Breast epithelium (tissue), 4 donors: Measurements from ENCODE around the gene CLDN18. TPM values are rescaled to one million over a fixed set of nuclear protein-coding genes. Genes with fewer than 3 reads are reported as not detected.
A peak's percentile ranks its signal among the peaks of the same experiment; 100 is the strongest.

Experiments
- DNase-seq, 2 donors: peaks; one replicate each; pipeline ENCODE4 v3.0.0-alpha.2; 2019; ENCODE audit warnings: low spot score in 2 of 2
- H3K27ac ChIP-seq, 2 donors: fragments of 200-600 bp; sonication (generic) in 1 of 2; one replicate each; pipeline ENCODE4 v1.5.1; 2016 to 2019; ENCODE audit warnings: mild to moderate bottlenecking in 1 of 2
- H3K27me3 ChIP-seq, 2 donors: fragments of 200-600 bp; sonication (generic) in 1 of 2; one replicate each; pipeline versions ENCODE4 v1.5.1 to v1.6.0; 2017 to 2019; ENCODE audit warnings: control low read depth in 1 of 2, mild to moderate bottlenecking in 1 of 2
- H3K36me3 ChIP-seq: fragments of 200-600 bp; one replicate; pipeline ENCODE4 v1.5.1; 2019
- H3K4me1 ChIP-seq, 2 donors: fragments of 200-600 bp; sonication (generic); one replicate each; pipeline ENCODE4 v1.5.1; 2016 to 2019; ENCODE audit warnings: control low read depth in 1 of 2
- H3K4me3 ChIP-seq, 3 donors: fragments of 200-600 bp; sonication (generic); 1 replicate in 2 of 3; 2 replicates in 1 of 3; pipeline ENCODE4 v1.5.1; 2016 to 2019; ENCODE audit warnings: mild to moderate bottlenecking in 3 of 3, moderate library complexity in 2 of 3
- H3K9me3 ChIP-seq, 2 donors: fragments of 200-600 bp; sonication (generic) in 1 of 2; one replicate each; pipeline ENCODE4 v1.5.1; 2016 to 2019; ENCODE audit warnings: control low read depth in 1 of 2
- POLR2A ChIP-seq: fragments of 450-650 bp; IDR thresholded peaks from one replicate; pipeline ENCODE4 v1.6.1; 2016; ENCODE audit warnings: antibody characterized with exemption, mild to moderate bottlenecking, moderate library complexity
- POLR2AphosphoS5 ChIP-seq, 3 donors: sonication (generic); formaldehyde crosslinking; IDR thresholded peaks; one replicate each; pipeline ENCODE4 v1.6.1; 2017; ENCODE audit warnings: antibody characterized with exemption in 3 of 3
- intact Hi-C: fragments of 100-400 bp; cut with DNase I; formaldehyde crosslinking; loops from one replicate; pipeline ENCODE4 v1.15.1; 2023; ENCODE audit warnings: low total_unique reads
- total RNA-seq, 3 donors: library from RNA; depleted of rRNA; stranded (reverse); fragments of >200 nt; gene quantifications; one replicate each; pipeline ENCODE4 v1.1.0, GENCODE V29; 2016
- TF ChIP-seq, protein P1 (sequence below), 3 donors: fragments of 450-650 bp; IDR thresholded peaks; one replicate each; pipeline ENCODE4 v1.5.1; 2016 to 2017; ENCODE audit warnings: antibody characterized with exemption in 3 of 3, mild to moderate bottlenecking in 3 of 3, moderate library complexity in 3 of 3

CLDN18 gene
- total RNA-seq, 3 donors from 2014 or later: not detected

DNA sequence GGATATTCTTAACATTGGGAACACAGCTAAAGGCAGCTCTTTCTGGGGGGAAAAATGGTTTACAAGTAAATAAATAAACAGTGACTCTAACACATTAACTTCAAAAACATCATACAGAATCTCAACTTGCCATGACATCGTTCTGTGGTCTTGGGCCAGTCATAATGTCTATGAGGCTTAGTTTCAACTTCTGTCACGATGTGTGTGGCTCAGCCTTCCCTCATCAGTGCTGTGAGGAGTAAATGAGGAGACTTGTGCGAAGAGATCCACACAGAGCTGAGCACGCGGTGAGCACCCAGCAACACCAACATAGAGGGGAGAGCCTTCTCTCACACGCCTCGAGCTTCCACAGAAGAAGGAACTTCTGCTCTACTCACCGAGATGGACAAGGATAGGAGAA is 56.4 kb downstream of the CLDN18 start:
- intact Hi-C loops: loop anchor here (5.0 kb wide), 1 partner anchor 476 kb away; no protein-coding TSS in a partner anchor

DNA sequence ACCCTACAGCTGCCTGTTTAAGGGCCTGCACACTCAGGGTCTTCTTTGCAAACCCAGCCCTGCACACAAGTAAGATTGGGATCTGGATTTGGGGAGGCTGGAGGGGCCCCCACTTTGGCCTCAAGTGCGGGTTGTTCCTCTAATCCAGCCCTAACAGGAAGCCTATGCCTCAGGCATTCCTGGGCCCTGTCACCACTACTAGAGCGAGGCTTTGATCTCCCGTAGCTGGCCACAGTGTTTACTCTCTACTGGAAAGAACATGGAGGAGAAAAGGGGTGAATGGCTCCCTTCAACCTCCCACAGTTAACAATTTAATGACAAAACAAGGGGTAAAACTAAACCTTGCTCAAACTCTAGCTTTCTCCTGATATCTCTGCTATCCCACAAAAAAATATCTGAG is 57.0 kb downstream of the CLDN18 start:
- Histone ChIP-seq H3K4me1 (no peaks in the 10 kb centered on the region), H3K27me3 (no peaks in the 10 kb centered on the region), H3K9me3 (no peaks in the 10 kb centered on the region), H3K4me3 (no peak overlapping the region), H3K36me3 (no peaks in the 10 kb centered on the region), H3K27ac (no peak overlapping the region)
- intact Hi-C loops: loop anchor here (5.0 kb wide), 1 partner anchor 475 kb away; no protein-coding TSS in a partner anchor
- no peak for DNase-seq
- no peak for TF ChIP-seq POLR2A

More for the DNA sequence above, 56.4 kb downstream of the CLDN18 start:
- Histone ChIP-seq H3K27ac (no peak overlapping the region), H3K9me3 (no peaks in the 10 kb centered on the region), H3K36me3 (no peaks in the 10 kb centered on the region), H3K4me1 (no peaks in the 10 kb centered on the region), H3K27me3 (no peaks in the 10 kb centered on the region), H3K4me3 (no peak overlapping the region)
- DNase-seq: no peak
- TF ChIP-seq POLR2A (no peak), POLR2AphosphoS5 (IDR thresholded peaks at IDR 0.05) (no peak)
- TF ChIP-seq, protein P1, sequence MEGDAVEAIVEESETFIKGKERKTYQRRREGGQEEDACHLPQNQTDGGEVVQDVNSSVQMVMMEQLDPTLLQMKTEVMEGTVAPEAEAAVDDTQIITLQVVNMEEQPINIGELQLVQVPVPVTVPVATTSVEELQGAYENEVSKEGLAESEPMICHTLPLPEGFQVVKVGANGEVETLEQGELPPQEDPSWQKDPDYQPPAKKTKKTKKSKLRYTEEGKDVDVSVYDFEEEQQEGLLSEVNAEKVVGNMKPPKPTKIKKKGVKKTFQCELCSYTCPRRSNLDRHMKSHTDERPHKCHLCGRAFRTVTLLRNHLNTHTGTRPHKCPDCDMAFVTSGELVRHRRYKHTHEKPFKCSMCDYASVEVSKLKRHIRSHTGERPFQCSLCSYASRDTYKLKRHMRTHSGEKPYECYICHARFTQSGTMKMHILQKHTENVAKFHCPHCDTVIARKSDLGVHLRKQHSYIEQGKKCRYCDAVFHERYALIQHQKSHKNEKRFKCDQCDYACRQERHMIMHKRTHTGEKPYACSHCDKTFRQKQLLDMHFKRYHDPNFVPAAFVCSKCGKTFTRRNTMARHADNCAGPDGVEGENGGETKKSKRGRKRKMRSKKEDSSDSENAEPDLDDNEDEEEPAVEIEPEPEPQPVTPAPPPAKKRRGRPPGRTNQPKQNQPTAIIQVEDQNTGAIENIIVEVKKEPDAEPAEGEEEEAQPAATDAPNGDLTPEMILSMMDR (IDR thresholded peaks at IDR 0.05): no peak

DNA sequence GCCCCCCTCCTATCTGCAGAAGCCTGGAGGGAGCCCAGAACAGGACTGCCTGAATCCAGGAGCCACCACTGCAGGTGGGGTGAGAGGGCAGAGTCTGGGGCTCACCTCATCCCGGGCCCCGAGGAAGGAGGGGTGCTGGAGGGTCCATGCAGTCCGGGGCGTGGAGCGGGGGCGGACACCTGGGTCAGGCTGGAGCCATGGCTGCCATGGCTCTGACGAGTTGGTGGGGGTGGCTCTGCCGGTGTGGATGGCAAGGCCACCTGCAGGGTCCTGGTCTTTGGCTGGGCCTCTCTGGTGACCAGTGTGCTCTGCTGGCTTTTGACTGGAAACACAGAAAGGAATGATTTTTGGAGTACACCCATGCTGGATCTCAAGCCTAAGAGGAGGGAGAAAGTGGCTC is 58.1 kb downstream of the CLDN18 start:
- H3K9me3 ChIP-seq: no peaks in the 10 kb centered on the region
- intact Hi-C loops: loop anchor here (5.0 kb wide), 1 partner anchor 474 kb away; no protein-coding TSS in a partner anchor
- no peaks in the 10 kb centered on the region for H3K36me3 ChIP-seq
- no peaks in the 10 kb centered on the region for H3K4me1 ChIP-seq
- no peak for DNase-seq
- H3K4me3 ChIP-seq: no peak overlapping the region
- H3K27me3 ChIP-seq: no peaks in the 10 kb centered on the region
- TF ChIP-seq POLR2AphosphoS5 (IDR thresholded peaks at IDR 0.05) (no peak), POLR2A (no peak)
- TF ChIP-seq, protein P1 (IDR thresholded peaks at IDR 0.05): no peak
- no peak overlapping the region for H3K27ac ChIP-seq

DNA sequence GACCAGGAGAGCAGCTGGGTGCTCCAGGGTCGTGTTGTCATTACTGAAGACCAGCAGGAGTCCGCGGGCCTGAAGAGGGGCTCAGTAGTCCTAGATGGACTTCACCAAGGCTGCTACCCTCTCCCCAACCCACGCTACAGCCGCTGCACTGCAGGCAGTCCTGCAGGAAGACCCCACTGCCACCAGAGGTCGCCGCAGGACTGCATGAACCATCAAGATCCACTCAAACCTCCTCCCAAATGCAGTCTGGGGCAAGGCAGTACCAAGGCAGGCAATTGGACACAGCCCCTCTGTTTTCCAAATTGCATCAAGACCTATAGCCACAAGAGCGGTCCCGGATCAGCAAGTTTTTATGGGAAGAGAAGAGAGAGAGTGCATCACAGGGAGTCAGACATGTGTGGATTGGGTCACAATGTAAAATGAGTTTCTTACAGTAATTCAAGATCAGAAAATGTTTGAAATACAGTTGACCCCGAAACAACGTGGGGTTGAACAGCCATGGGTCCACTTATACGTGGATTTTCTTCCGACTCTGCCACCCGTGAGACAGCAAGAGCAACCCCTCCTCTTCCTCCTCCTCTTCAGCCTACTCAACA is 58.7 kb downstream of the CLDN18 start:
- Histone ChIP-seq H3K4me1 (no peaks in the 10 kb centered on the region), H3K27ac (no peak overlapping the region), H3K9me3 (no peaks in the 10 kb centered on the region), H3K4me3 (no peak overlapping the region), H3K36me3 (no peaks in the 10 kb centered on the region), H3K27me3 (no peaks in the 10 kb centered on the region)
- TF ChIP-seq POLR2A: no peak
- TF ChIP-seq, protein P1 (IDR thresholded peaks at IDR 0.05): peak; percentile 63 to 95 (median 88)
- intact Hi-C loops: loop anchor here (5.0 kb wide), 1 partner anchor 474 kb away; no protein-coding TSS in a partner anchor
- peak; percentile 56 to 73 for DNase-seq

DNA sequence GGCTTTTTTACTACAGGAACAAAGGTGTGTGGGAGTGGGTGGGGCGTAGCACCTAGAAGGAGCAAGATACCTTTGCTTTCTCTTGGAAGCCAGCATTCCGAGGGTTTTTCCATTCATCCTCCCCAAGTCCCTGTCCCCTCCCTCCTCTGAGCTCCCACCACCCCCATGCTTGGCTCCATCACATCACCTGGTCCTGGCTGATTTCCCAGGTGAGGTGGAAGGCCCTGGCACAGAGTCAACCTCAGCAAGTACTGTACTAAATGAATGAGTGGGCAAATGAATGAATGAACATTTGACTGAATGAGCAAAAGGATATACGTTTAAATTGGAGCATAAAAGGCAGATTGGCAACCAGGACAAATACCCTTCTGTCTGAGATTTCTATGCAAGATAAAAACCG is 60.0 kb downstream of the CLDN18 start:
- no peaks in the 10 kb centered on the region for H3K4me1 ChIP-seq
- intact Hi-C loops: no loop called here
- H3K9me3 ChIP-seq: no peaks in the 10 kb centered on the region
- H3K27me3 ChIP-seq: no peaks in the 10 kb centered on the region
- no peaks in the 10 kb centered on the region for H3K36me3 ChIP-seq
- TF ChIP-seq, protein P1 (IDR thresholded peaks at IDR 0.05): no peak
- no peak for TF ChIP-seq POLR2A
- TF ChIP-seq POLR2AphosphoS5 (IDR thresholded peaks at IDR 0.05): no peak
- H3K27ac ChIP-seq: no peak overlapping the region
- DNase-seq: no peak
- H3K4me3 ChIP-seq: no peak overlapping the region
